Measurements from ENCODE around the gene GRHL3. TPM values are rescaled to one million over a fixed set of nuclear protein-coding genes. Genes with fewer than 3 reads are reported as not detected.

GRHL3 gene
- total and polyA plus RNA-seq, 2 donors: 0.90 to 3.2 TPM

DNA sequence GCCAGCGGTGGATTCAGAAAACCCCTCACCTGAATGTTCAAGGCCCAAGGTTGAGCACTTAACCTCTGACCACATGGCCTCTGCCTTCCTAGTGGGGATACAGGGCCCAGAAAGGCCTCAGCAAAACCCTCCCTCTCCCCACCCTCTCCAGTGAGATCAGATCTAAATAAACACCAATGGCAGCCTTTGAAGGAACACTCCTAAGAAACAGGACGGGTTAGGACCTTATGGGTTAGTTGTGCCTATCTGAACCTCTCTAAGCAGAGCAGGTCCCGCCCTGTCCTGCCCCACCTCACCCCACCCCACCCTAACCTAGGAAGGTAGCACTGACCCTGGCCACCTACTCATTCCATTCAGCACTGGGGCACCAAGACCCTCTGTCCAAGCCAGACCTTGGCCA is 7.9 kb upstream of the GRHL3 start:
- H3K4me3 ChIP-seq (ENCODE audit: low read length in 2 of 2): no peak overlapping the region
- H3K27me3 ChIP-seq (ENCODE audit: control insufficient read depth in 2 of 2, insufficient read depth in 1 of 2, low read length in 1 of 2): peaks cover 0 to 11% of the 10 kb centered on the region in 2 donors
- no peaks in the 10 kb centered on the region for H3K9me3 ChIP-seq (ENCODE audit: control insufficient read depth in 2 of 2, insufficient read depth in 1 of 2, low read length in 1 of 2)
- no peaks in the 10 kb centered on the region for H3K36me3 ChIP-seq (ENCODE audit: control insufficient read depth in 2 of 2, insufficient read depth in 2 of 2, low read length in 1 of 2)
- H3K27ac ChIP-seq (ENCODE audit: low read depth in 1 of 2, low read length in 1 of 2): no peak overlapping the region
- WGBS: 95% methylated on average over 3 of the region's 3 CpGs
- no peak for DNase-seq (ENCODE audit: low read depth in 6 of 9, low spot score in 9 of 9)
- H3K4me1 ChIP-seq (ENCODE audit: control insufficient read depth in 2 of 2, insufficient read depth in 2 of 2, low read length in 2 of 2): no peaks in the 10 kb centered on the region

DNA sequence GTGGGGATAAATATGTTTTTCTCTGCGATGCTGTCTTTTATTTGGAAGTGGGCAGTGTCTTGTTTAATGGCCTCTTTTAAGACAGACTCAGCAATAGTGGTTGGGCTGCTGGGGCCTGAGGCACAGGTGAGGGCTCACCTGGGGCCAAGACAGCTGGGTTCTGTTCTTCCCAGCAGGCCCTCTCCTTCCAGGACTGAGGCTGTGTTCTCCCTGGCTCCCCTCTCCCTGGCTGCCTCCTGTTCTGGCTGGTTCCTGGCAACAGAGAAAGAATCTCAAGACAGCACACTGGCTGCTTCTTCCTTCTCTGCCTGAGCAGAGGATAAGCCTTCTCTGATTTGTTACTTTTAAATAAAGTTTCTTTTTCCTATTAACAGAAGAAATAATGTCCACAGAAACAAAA is 7.4 kb upstream of the GRHL3 start:
- H3K27ac ChIP-seq (ENCODE audit: low read depth in 1 of 2, low read length in 1 of 2): no peak overlapping the region
- H3K4me1 ChIP-seq (ENCODE audit: control insufficient read depth in 2 of 2, insufficient read depth in 2 of 2, low read length in 2 of 2): no peaks in the 10 kb centered on the region
- peaks cover 0 to 13% of the 10 kb centered on the region in 2 donors for H3K27me3 ChIP-seq (ENCODE audit: control insufficient read depth in 2 of 2, insufficient read depth in 1 of 2, low read length in 1 of 2)
- 94% methylated on average over 1 of the region's 1 CpG for WGBS
- H3K4me3 ChIP-seq (ENCODE audit: low read length in 2 of 2): no peak overlapping the region
- no peak for DNase-seq (ENCODE audit: low read depth in 6 of 9, low spot score in 9 of 9)
- H3K36me3 ChIP-seq (ENCODE audit: control insufficient read depth in 2 of 2, insufficient read depth in 2 of 2, low read length in 1 of 2): no peaks in the 10 kb centered on the region
- H3K9me3 ChIP-seq (ENCODE audit: control insufficient read depth in 2 of 2, insufficient read depth in 1 of 2, low read length in 1 of 2): no peaks in the 10 kb centered on the region

DNA sequence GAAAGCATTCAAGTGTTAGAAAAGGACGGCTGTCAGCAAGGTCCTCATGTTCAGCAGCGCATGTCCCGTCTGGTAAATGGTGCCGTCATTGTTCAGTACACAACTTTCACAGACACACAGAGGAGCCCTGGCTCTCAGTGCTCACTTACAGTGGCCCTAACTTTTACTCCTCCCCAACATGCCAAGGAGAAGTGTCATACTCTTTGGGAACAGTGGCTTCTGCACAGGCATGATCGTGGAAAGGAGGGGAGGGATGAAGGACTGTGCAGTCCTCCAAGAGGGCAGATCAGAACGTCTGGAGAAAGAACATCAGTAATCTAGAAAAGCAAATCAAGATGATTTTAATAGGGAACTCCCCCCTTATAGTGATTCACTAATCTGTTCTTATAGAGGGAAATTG is 3.8 kb upstream of the GRHL3 start:
- Histone ChIP-seq H3K27me3 (ENCODE audit: control insufficient read depth in 2 of 2, insufficient read depth in 1 of 2, low read length in 1 of 2) (peaks cover 15 to 43% of the 10 kb centered on the region in 2 donors), H3K36me3 (ENCODE audit: control insufficient read depth in 2 of 2, insufficient read depth in 2 of 2, low read length in 1 of 2) (no peaks in the 10 kb centered on the region), H3K4me1 (ENCODE audit: control insufficient read depth in 2 of 2, insufficient read depth in 2 of 2, low read length in 2 of 2) (peaks cover 0 to 24% of the 10 kb centered on the region in 2 donors), H3K27ac (ENCODE audit: low read depth in 1 of 2, low read length in 1 of 2) (no peak overlapping the region), H3K4me3 (ENCODE audit: low read length in 2 of 2) (no peak overlapping the region), H3K9me3 (ENCODE audit: control insufficient read depth in 2 of 2, insufficient read depth in 1 of 2, low read length in 1 of 2) (no peaks in the 10 kb centered on the region)
- DNase-seq (ENCODE audit: low read depth in 6 of 9, low spot score in 9 of 9): no peak
- WGBS: 94% methylated on average over 6 of the region's 6 CpGs

DNA sequence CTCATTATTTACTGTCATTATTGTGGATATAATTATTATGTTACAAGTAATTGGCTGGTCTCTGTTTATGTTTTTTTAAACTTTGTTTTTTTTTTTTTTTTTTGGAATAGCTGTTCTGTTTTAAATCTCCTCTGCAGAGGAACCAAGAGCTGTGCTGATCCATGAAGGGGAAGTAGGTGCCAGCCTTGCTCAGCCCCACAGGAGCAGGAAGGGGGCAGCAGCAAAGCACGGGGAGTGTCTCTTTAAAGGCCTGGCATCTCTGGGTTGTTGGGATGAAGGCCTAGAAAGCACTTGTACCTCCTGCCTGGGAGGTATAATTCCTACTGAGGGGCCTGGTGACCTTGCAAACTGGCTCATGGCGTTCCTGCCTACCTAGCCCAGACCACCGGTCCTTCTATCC is 2.5 kb upstream of the GRHL3 start:
- Histone ChIP-seq H3K27ac (ENCODE audit: low read depth in 1 of 2, low read length in 1 of 2) (no peak overlapping the region), H3K4me3 (ENCODE audit: low read length in 2 of 2) (no peak overlapping the region), H3K36me3 (ENCODE audit: control insufficient read depth in 2 of 2, insufficient read depth in 2 of 2, low read length in 1 of 2) (no peaks in the 10 kb centered on the region), H3K27me3 (ENCODE audit: control insufficient read depth in 2 of 2, insufficient read depth in 1 of 2, low read length in 1 of 2) (peaks cover 25 to 56% of the 10 kb centered on the region in 2 donors), H3K9me3 (ENCODE audit: control insufficient read depth in 2 of 2, insufficient read depth in 1 of 2, low read length in 1 of 2) (no peaks in the 10 kb centered on the region), H3K4me1 (ENCODE audit: control insufficient read depth in 2 of 2, insufficient read depth in 2 of 2, low read length in 2 of 2) (peaks cover 4 to 32% of the 10 kb centered on the region in 2 donors)
- DNase-seq (ENCODE audit: low read depth in 6 of 9, low spot score in 9 of 9): no peak
- WGBS: 59% methylated on average over 3 of the region's 3 CpGs

DNA sequence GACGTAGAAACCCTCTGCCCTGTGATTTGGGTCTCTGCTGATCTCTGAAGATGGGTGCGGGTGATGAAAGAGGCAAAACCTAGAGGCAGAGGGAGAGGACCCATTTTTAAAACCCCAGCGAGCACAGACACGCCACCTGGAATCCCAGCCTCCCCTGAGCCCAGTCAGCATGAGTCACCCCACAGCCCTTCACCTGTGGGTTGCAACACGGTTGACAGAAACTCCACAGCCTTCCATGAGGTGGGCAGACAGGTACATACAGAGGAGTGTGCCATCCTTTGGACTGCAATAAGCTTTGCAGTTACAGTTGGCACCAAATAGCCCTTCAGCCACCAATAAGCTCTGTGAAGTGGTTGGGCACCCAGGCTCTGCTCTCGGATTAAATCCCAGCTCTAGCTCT is 2.1 kb upstream of the GRHL3 start:
- Histone ChIP-seq H3K27ac (ENCODE audit: low read depth in 1 of 2, low read length in 1 of 2) (no peak overlapping the region), H3K27me3 (ENCODE audit: control insufficient read depth in 2 of 2, insufficient read depth in 1 of 2, low read length in 1 of 2) (peaks cover 29 to 60% of the 10 kb centered on the region in 2 donors), H3K4me1 (ENCODE audit: control insufficient read depth in 2 of 2, insufficient read depth in 2 of 2, low read length in 2 of 2) (peaks cover 8 to 35% of the 10 kb centered on the region in 2 donors), H3K4me3 (ENCODE audit: low read length in 2 of 2) (no peak overlapping the region), H3K9me3 (ENCODE audit: control insufficient read depth in 2 of 2, insufficient read depth in 1 of 2, low read length in 1 of 2) (no peaks in the 10 kb centered on the region), H3K36me3 (ENCODE audit: control insufficient read depth in 2 of 2, insufficient read depth in 2 of 2, low read length in 1 of 2) (no peaks in the 10 kb centered on the region)
- 76% methylated on average over 6 of the region's 6 CpGs for WGBS
- DNase-seq (ENCODE audit: low read depth in 6 of 9, low spot score in 9 of 9): no peak

DNA sequence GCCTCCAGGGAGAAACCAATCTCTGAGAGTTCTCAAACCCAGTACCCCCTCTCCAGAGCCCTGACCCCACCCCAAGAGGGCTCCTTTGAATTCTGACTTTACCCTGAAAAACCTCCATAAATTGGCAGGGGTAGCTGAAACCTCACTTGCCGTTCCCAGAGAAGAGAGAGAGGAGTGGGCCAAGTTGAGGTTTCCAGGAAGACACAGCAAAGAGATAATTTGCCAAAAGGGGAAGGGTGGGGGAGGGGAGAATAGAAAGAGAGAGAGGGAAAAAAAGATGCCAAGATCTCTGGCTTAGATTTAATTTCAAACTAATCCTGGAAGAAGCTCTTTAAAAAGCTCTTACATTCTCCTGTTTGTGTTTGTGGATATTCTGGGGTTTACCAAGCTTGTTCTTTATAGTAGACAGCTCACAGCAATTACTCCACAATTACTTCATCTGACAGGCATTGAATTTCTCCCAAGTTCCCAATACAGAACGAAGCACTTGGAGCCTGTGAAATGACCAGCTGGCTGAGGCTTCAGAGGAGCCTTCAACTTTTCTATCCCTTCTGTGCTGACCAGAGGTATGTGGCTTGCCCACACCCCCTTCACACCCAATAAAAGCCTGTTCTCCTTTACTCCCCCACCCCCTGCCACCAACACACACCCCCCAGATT is 1.1 kb upstream of the GRHL3 start:
- 36% methylated on average over 2 of the region's 2 CpGs for WGBS
- no peaks in the 10 kb centered on the region for H3K9me3 ChIP-seq (ENCODE audit: control insufficient read depth in 2 of 2, insufficient read depth in 1 of 2, low read length in 1 of 2)
- H3K4me3 ChIP-seq (ENCODE audit: low read length in 2 of 2): no peak overlapping the region
- H3K4me1 ChIP-seq (ENCODE audit: control insufficient read depth in 2 of 2, insufficient read depth in 2 of 2, low read length in 2 of 2): peaks cover 14 to 44% of the 10 kb centered on the region in 2 donors
- H3K27me3 ChIP-seq (ENCODE audit: control insufficient read depth in 2 of 2, insufficient read depth in 1 of 2, low read length in 1 of 2): peaks cover 39 to 70% of the 10 kb centered on the region in 2 donors
- H3K36me3 ChIP-seq (ENCODE audit: control insufficient read depth in 2 of 2, insufficient read depth in 2 of 2, low read length in 1 of 2): no peaks in the 10 kb centered on the region
- DNase-seq (ENCODE audit: low read depth in 6 of 9, low spot score in 9 of 9): no peak
- H3K27ac ChIP-seq (ENCODE audit: low read depth in 1 of 2, low read length in 1 of 2): no peak overlapping the region

DNA sequence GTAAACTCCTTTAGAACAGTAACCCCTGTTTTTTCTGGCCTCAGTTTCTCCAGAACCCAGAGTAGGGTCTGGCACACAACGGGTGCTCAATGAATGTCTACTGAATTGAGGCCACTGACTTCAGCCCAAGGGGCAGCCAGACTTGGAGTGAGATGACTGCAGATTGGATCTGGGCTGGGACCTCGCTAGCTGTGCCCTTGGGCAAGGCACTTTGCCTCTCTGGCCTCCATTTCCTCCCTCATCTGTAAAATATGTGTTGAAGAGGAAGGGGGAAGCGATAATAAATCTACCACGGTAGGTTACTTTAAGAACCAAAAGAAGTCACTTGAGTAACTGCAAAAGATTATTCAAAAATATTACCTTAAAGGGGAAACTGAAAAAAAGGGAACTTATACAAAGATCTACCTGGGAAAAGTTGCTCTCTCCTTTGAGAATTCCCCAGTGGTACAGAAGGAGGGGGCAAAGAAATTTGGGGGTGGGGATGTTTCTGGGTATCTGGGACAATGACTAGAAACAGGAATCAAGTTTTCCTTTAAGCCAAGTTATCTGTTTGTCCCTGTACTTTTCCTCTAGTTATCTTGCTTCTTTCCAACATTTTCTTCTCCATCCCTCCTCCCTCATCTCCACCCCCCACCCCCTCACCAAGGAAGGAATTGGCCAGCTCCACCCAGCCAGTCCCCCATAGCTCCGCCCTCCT is 394 bp upstream of the GRHL3 start:
- Histone ChIP-seq H3K27me3 (ENCODE audit: control insufficient read depth in 2 of 2, insufficient read depth in 1 of 2, low read length in 1 of 2) (peaks cover 45 to 77% of the 10 kb centered on the region in 2 donors), H3K27ac (ENCODE audit: low read depth in 1 of 2, low read length in 1 of 2) (no peak overlapping the region), H3K4me3 (ENCODE audit: low read length in 2 of 2) (no peak overlapping the region), H3K4me1 (ENCODE audit: control insufficient read depth in 2 of 2, insufficient read depth in 2 of 2, low read length in 2 of 2) (peaks cover 14 to 46% of the 10 kb centered on the region in 2 donors), H3K36me3 (ENCODE audit: control insufficient read depth in 2 of 2, insufficient read depth in 2 of 2, low read length in 1 of 2) (no peaks in the 10 kb centered on the region), H3K9me3 (ENCODE audit: control insufficient read depth in 2 of 2, insufficient read depth in 1 of 2, low read length in 1 of 2) (no peaks in the 10 kb centered on the region)
- no peak for DNase-seq (ENCODE audit: low read depth in 6 of 9, low spot score in 9 of 9)
- 18% methylated on average over 5 of the region's 5 CpGs for WGBS

DNA sequence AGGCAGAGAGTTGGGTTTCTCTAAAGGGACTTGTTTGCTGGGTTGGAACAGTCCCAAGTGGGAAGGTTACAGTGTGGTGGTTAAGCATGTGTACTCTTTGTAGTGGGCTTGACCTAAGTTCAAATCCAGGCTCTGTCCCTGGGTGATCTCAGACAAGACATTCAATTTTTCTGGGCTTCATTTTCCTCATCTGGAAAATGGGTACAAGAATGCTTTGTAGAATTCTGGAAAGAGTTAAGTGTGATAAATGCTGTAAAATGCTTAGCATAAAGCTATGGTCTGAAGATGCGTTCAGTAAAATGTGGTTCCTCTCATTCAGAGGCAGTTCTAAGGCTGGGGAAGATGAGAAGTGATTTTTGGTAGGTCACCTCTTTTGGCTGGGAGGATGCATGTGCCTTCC is 805 bp downstream of the GRHL3 start:
- Histone ChIP-seq H3K9me3 (ENCODE audit: control insufficient read depth in 2 of 2, insufficient read depth in 1 of 2, low read length in 1 of 2) (no peaks in the 10 kb centered on the region), H3K4me1 (ENCODE audit: control insufficient read depth in 2 of 2, insufficient read depth in 2 of 2, low read length in 2 of 2) (peaks cover 14 to 46% of the 10 kb centered on the region in 2 donors), H3K27ac (ENCODE audit: low read depth in 1 of 2, low read length in 1 of 2) (no peak overlapping the region), H3K4me3 (ENCODE audit: low read length in 2 of 2) (no peak overlapping the region), H3K27me3 (ENCODE audit: control insufficient read depth in 2 of 2, insufficient read depth in 1 of 2, low read length in 1 of 2) (peaks cover 56 to 87% of the 10 kb centered on the region in 2 donors), H3K36me3 (ENCODE audit: control insufficient read depth in 2 of 2, insufficient read depth in 2 of 2, low read length in 1 of 2) (no peaks in the 10 kb centered on the region)
- peak in 1 of 9 donors; percentile 18 for DNase-seq (ENCODE audit: low read depth in 6 of 9, low spot score in 9 of 9)
- 89% methylated on average over 1 of the region's 1 CpG for WGBS

DNA sequence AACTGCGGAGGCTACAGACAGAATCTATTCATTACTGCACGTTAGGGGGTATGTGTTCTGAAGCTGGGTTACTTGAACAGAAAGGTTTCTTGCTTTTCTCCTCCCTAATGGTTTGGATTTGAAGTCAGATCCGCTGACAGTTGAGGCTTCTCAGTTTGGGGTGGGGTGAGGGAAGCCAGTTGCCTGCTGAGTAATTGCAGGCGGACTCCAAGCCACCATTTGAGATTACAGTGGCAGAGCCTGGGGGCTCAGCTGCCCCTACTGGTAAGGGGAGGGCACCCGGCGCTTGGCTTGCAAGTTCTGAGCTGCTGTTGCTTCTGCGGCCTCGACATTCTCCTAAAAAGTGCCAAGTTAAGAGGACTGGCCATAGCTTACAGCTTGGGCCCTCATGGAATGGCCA is 2.0 kb downstream of the GRHL3 start:
- Histone ChIP-seq H3K27ac (ENCODE audit: low read depth in 1 of 2, low read length in 1 of 2) (no peak overlapping the region), H3K9me3 (ENCODE audit: control insufficient read depth in 2 of 2, insufficient read depth in 1 of 2, low read length in 1 of 2) (no peaks in the 10 kb centered on the region), H3K4me1 (ENCODE audit: control insufficient read depth in 2 of 2, insufficient read depth in 2 of 2, low read length in 2 of 2) (peaks cover 14 to 46% of the 10 kb centered on the region in 2 donors), H3K27me3 (ENCODE audit: control insufficient read depth in 2 of 2, insufficient read depth in 1 of 2, low read length in 1 of 2) (peaks cover 59 to 94% of the 10 kb centered on the region in 2 donors), H3K36me3 (ENCODE audit: control insufficient read depth in 2 of 2, insufficient read depth in 2 of 2, low read length in 1 of 2) (no peaks in the 10 kb centered on the region), H3K4me3 (ENCODE audit: low read length in 2 of 2) (no peak overlapping the region)
- no peak for DNase-seq (ENCODE audit: low read depth in 6 of 9, low spot score in 9 of 9)
- 71% methylated on average over 8 of the region's 8 CpGs for WGBS
